ENCODE data around the gene INTU. TPM values are rescaled to one million over a fixed set of nuclear protein-coding genes. Genes with fewer than 3 reads are reported as not detected.

Gene INTU
- total and polyA plus RNA-seq, 9 of the 15 experiments (the other 6 are each of a cell fraction or from before 2014, with no cell fraction given) = 1.5 to 8.9 (median 3.9) TPM

DNA sequence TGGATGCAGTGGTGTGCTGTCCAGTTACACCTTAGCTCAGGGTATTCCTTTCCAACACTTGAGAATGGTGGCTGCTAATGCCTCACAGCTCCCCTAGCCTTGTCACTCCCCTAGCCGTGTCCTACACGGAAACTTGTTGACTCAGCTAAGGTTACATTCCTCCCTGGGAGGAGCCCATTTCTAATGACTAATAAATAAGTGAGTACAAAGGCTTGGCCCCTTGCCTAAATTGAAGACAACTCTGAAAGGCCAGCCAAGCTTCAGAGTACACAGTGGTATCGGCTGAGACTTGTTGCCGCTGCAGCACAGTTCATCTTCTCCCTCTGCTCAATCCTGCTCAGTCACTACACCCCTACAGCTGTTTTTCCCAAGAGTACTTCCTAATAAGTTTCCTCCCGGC lies 76.2 kb downstream of the INTU start (continued):
- TF ChIP-seq RBM22 (IDR thresholded peaks at IDR 0.05; ENCODE audit: low read depth, low read length, poor library complexity, severe bottlenecking) (no peak), ZNF354B (CRISPR knock-in tag; IDR thresholded peaks at IDR 0.05) (no peak), HDAC6 (IDR thresholded peaks at IDR 0.05; ENCODE audit: low read depth, low read length) (no peak), ZNF253 (CRISPR knock-in tag; conservative IDR thresholded peaks at IDR 0.05) (no peak), SREBF1 (IDR thresholded peaks at IDR 0.05; ENCODE audit: borderline replicate concordance, low read depth, low read length) (no peak)

DNA sequence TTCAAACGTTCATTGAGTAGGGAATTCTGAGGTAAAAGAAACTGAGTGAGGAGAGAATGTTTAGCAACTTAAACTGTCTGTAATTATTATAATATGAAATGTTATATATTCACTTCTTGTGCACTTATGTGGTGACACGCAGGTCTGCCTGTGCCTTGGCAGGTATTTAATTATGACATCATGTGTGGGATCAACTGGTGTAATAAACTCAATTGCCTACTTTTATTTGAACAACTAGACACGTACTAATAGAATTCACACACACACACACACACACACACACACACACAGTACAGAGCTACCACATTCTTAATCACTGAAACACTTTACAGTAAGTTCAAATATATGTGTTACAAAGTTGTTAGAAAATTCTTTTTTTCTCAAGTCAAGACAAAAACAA lies 76.7 kb downstream of the INTU start:
- ATAC-seq (no peak), DNase-seq (ENCODE audit: extremely low read depth in 1 of 4, low spot score in 3 of 4) (no peak), FAIRE-seq (no peak)
- in situ Hi-C loops (cut with MboI) = no loop called here
- Histone ChIP-seq H3K27me3 (ENCODE audit: control insufficient read depth in 2 of 2, insufficient read depth in 2 of 2, low read length in 2 of 2) (no peaks in the 10 kb centered on the region), H3K27ac (ENCODE audit: extremely low read depth, low read depth, low read length) (no peak overlapping the region), H2AFZ (ENCODE audit: low read depth, low read length) (no peak overlapping the region), H3K36me3 (ENCODE audit: control insufficient read depth, insufficient read depth, low read length) (no peaks in the 10 kb centered on the region), H3K4me1 (replicated peaks in 1 of 2; ENCODE audit: control insufficient read depth in 2 of 2, insufficient read depth in 2 of 2, low read length in 2 of 2) (no peaks in the 10 kb centered on the region), H3K4me3 (no peak overlapping the region), H3K4me2 (ENCODE audit: insufficient read depth, low read length) (no peak overlapping the region), H4K20me1 (replicated peaks; ENCODE audit: control insufficient read depth, insufficient read depth, low read length) (no peaks in the 10 kb centered on the region), H3K9me3 (replicated peaks; ENCODE audit: control insufficient read depth, insufficient read depth, low read depth, low read length) (no peaks in the 10 kb centered on the region), H3K79me2 (ENCODE audit: control insufficient read depth, insufficient read depth, low read length) (no peaks in the 10 kb centered on the region), H3K9me1 (ENCODE audit: control insufficient read depth, insufficient read depth, low read length) (no peaks in the 10 kb centered on the region), H3K9ac (ENCODE audit: insufficient read depth in 1 of 2, low read depth in 2 of 2, low read length in 2 of 2) (no peak overlapping the region)
- no TSS peak for BruUV-seq (replicated peaks)
- CTCF ChIA-PET (ENCODE audit: low intra/inter-chr PET ratio) = no interaction called here
- intact Hi-C loops (cut with micrococcal nuclease) = no loop called here
- POLR2A ChIA-PET = no interaction called here
- WGBS (ENCODE audit: insufficient coverage, low coverage, missing lambda C conversion rate) = 40% methylated on average over 3 of the region's 3 CpGs
- TF ChIP-seq, protein P1, sequence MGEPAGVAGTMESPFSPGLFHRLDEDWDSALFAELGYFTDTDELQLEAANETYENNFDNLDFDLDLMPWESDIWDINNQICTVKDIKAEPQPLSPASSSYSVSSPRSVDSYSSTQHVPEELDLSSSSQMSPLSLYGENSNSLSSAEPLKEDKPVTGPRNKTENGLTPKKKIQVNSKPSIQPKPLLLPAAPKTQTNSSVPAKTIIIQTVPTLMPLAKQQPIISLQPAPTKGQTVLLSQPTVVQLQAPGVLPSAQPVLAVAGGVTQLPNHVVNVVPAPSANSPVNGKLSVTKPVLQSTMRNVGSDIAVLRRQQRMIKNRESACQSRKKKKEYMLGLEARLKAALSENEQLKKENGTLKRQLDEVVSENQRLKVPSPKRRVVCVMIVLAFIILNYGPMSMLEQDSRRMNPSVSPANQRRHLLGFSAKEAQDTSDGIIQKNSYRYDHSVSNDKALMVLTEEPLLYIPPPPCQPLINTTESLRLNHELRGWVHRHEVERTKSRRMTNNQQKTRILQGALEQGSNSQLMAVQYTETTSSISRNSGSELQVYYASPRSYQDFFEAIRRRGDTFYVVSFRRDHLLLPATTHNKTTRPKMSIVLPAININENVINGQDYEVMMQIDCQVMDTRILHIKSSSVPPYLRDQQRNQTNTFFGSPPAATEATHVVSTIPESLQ (CRISPR knock-in tag; IDR thresholded peaks at IDR 0.05) = no peak
- TF ChIP-seq CHD2 (IDR thresholded peaks at IDR 0.05; ENCODE audit: low read depth, low read length) (no peak), ZNF785 (CRISPR knock-in tag; IDR thresholded peaks at IDR 0.05) (no peak), ESRRA (IDR thresholded peaks at IDR 0.05; ENCODE audit: borderline replicate concordance, low read depth) (no peak), MCM5 (IDR thresholded peaks at IDR 0.05; ENCODE audit: low read depth) (no peak), DNMT1 (IDR thresholded peaks at IDR 0.05) (no peak), HNRNPLL (IDR thresholded peaks at IDR 0.05; ENCODE audit: low read depth, low read length, poor library complexity, severe bottlenecking) (no peak), FOXJ2 (tag; IDR thresholded peaks at IDR 0.05) (no peak)
- TF ChIP-seq, protein P2, sequence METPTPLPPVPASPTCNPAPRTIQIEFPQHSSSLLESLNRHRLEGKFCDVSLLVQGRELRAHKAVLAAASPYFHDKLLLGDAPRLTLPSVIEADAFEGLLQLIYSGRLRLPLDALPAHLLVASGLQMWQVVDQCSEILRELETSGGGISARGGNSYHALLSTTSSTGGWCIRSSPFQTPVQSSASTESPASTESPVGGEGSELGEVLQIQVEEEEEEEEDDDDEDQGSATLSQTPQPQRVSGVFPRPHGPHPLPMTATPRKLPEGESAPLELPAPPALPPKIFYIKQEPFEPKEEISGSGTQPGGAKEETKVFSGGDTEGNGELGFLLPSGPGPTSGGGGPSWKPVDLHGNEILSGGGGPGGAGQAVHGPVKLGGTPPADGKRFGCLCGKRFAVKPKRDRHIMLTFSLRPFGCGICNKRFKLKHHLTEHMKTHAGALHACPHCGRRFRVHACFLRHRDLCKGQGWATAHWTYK (CRISPR knock-in tag; IDR thresholded peaks at IDR 0.05) = no peak
- TF ChIP-seq, protein P3, sequence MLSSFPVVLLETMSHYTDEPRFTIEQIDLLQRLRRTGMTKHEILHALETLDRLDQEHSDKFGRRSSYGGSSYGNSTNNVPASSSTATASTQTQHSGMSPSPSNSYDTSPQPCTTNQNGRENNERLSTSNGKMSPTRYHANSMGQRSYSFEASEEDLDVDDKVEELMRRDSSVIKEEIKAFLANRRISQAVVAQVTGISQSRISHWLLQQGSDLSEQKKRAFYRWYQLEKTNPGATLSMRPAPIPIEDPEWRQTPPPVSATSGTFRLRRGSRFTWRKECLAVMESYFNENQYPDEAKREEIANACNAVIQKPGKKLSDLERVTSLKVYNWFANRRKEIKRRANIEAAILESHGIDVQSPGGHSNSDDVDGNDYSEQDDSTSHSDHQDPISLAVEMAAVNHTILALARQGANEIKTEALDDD (IDR thresholded peaks at IDR 0.05) = no peak
- TF ChIP-seq, protein P4, sequence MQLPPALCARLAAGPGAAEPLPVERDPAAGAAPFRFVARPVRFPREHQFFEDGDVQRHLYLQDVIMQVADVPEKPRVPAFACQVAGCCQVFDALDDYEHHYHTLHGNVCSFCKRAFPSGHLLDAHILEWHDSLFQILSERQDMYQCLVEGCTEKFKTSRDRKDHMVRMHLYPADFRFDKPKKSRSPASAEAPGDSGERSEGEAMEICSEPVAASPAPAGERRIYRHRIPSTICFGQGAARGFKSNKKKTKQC (CRISPR knock-in tag; IDR thresholded peaks at IDR 0.05) = no peak
